H9 (cell line): ENCODE data around the gene CCNB1. TPM values are rescaled to one million over a fixed set of nuclear protein-coding genes. Genes with fewer than 3 reads are reported as not detected.

Source experiments
- DNase-seq: peaks from one replicate; pipeline ENCODE4 v3.0.0-alpha.2; 2017
- H2AFZ ChIP-seq: one replicate; pipeline ENCODE4 v1.6.1; 2013; ENCODE audit warnings: mild to moderate bottlenecking, low read length, control low read depth, moderate library complexity
- H2AK5ac ChIP-seq: 2 replicates; pipeline ENCODE4 v1.6.1; 2013; ENCODE audit warnings: low read length, control low read depth, mixed read lengths; ENCODE audit not compliant: insufficient read length
- H2BK120ac ChIP-seq: one replicate; pipeline ENCODE4 v1.6.1; 2013; ENCODE audit warnings: low read depth, mild to moderate bottlenecking, low read length, control low read depth, inconsistent platforms; ENCODE audit not compliant: poor library complexity, severe bottlenecking
- H2BK12ac ChIP-seq: 2 replicates; pipeline ENCODE4 v1.6.1; 2013; ENCODE audit warnings: low read length, control low read depth, mixed read lengths, low read depth; ENCODE audit not compliant: insufficient read length
- H2BK15ac ChIP-seq: 2 replicates; pipeline ENCODE4 v1.6.1; 2013; ENCODE audit warnings: low read depth, low read length, control low read depth
- H2BK20ac ChIP-seq: one replicate; pipeline ENCODE4 v1.6.1; 2013; ENCODE audit warnings: low read depth, mild to moderate bottlenecking, low read length, control low read depth, inconsistent platforms; ENCODE audit not compliant: poor library complexity, severe bottlenecking
- H2BK5ac ChIP-seq: 2 replicates; pipeline ENCODE4 v1.6.1; 2013; ENCODE audit warnings: low read length, control low read depth, mixed read lengths; ENCODE audit not compliant: insufficient read length
- H3K14ac ChIP-seq: 2 replicates; pipeline ENCODE4 v1.6.1; 2013; ENCODE audit warnings: low read length, control low read depth; ENCODE audit not compliant: insufficient read depth
- H3K18ac ChIP-seq: 2 replicates; pipeline ENCODE4 v1.6.1; 2013; ENCODE audit warnings: low read depth, mild to moderate bottlenecking, mixed read lengths, low read length, control low read depth; ENCODE audit not compliant: insufficient read length
- H3K23ac ChIP-seq: 2 replicates; pipeline ENCODE4 v1.6.1; 2013; ENCODE audit warnings: low read length, control low read depth, mixed read lengths, low read depth; ENCODE audit not compliant: insufficient read length
- H3K23me2 ChIP-seq: 2 replicates; pipeline ENCODE4 v1.6.1; 2013; ENCODE audit warnings: low read depth, mild to moderate bottlenecking, mixed read lengths, low read length, control low read depth; ENCODE audit not compliant: insufficient read length, poor library complexity, severe bottlenecking
- H3K27ac ChIP-seq: 2 replicates; pipeline ENCODE4 v1.5.1; 2013; ENCODE audit warnings: low read length, control low read depth, mixed read lengths, low read depth; ENCODE audit not compliant: insufficient read length
- H3K27me3 ChIP-seq: 2 replicates; pipeline ENCODE4 v1.6.1; 2013; ENCODE audit warnings: low read length, control low read depth, inconsistent platforms; ENCODE audit not compliant: insufficient read depth
- H3K4ac ChIP-seq: 2 replicates; pipeline ENCODE4 v1.6.1; 2013; ENCODE audit warnings: low read depth, mild to moderate bottlenecking, control low read depth, inconsistent platforms, low read length, moderate library complexity
- H3K4me1 ChIP-seq: 2 replicates; pipeline ENCODE4 v1.6.1; 2013; ENCODE audit warnings: low read length, control low read depth, inconsistent platforms; ENCODE audit not compliant: insufficient read depth
- H3K4me2 ChIP-seq: 2 replicates; pipeline ENCODE4 v1.6.1; 2013; ENCODE audit warnings: low read length, control low read depth, mixed read lengths; ENCODE audit not compliant: insufficient read length, insufficient read depth
- H3K56ac ChIP-seq: 2 replicates; pipeline ENCODE4 v1.6.1; 2013; ENCODE audit warnings: low read depth, mild to moderate bottlenecking, mixed read lengths, low read length, control low read depth; ENCODE audit not compliant: insufficient read length
- H3K79me1 ChIP-seq: 2 replicates; pipeline ENCODE4 v1.6.1; 2013; ENCODE audit warnings: low read depth, mild to moderate bottlenecking, moderate library complexity, low read length, control low read depth, inconsistent platforms; ENCODE audit not compliant: insufficient read depth, poor library complexity, severe bottlenecking
- H3K79me2 ChIP-seq: 2 replicates; pipeline ENCODE4 v1.6.1; 2013; ENCODE audit warnings: low read length, control low read depth, inconsistent platforms; ENCODE audit not compliant: insufficient read depth
- H3K9ac ChIP-seq: 2 replicates; pipeline ENCODE4 v1.6.1; 2013; ENCODE audit warnings: low read length, control low read depth, mixed read lengths; ENCODE audit not compliant: insufficient read length; ENCODE audit errors: extremely low read depth
- H3K9me3 ChIP-seq: one replicate; pipeline ENCODE4 v1.6.1; 2013; ENCODE audit warnings: low read depth, low read length, inconsistent platforms; ENCODE audit not compliant: control insufficient read depth
- H3T11ph ChIP-seq: one replicate; pipeline ENCODE4 v1.6.1; 2013; ENCODE audit warnings: mild to moderate bottlenecking, low read length, control low read depth, inconsistent platforms
- H4K20me1 ChIP-seq: one replicate; pipeline ENCODE4 v1.6.1; 2013; ENCODE audit not compliant: control insufficient read depth, insufficient read length, insufficient read depth
- H4K5ac ChIP-seq: 2 replicates; pipeline ENCODE4 v1.6.1; 2013; ENCODE audit warnings: low read depth, mild to moderate bottlenecking, mixed read lengths, low read length, control low read depth; ENCODE audit not compliant: insufficient read length
- H4K8ac ChIP-seq: replicated peaks from 2 replicates; pipeline ENCODE4 v1.6.1; 2013; ENCODE audit warnings: low read length, control low read depth, mixed read lengths, low read depth; ENCODE audit not compliant: insufficient read length
- H4K91ac ChIP-seq: 2 replicates; pipeline ENCODE4 v1.6.1; 2013; ENCODE audit warnings: low read depth, mild to moderate bottlenecking, moderate library complexity, mixed read lengths, low read length, control low read depth; ENCODE audit not compliant: insufficient read length
- H3K27ac Mint-ChIP-seq, 3 experiments: 2 replicates in 2 of 3; 3 replicates in 1 of 3; pipeline ENCODE4 v1.8.0; 2020 to 2021; ENCODE audit warnings: mixed read lengths in 3 of 3, mild to moderate bottlenecking in 1 of 3, moderate library complexity in 1 of 3
- H3K27me3 Mint-ChIP-seq: 2 replicates; pipeline ENCODE4 v1.8.0; 2021; ENCODE audit warnings: low read depth, mild to moderate bottlenecking, moderate library complexity, mixed read lengths
- H3K36me3 Mint-ChIP-seq, 3 experiments: 2 replicates in 2 of 3; 3 replicates in 1 of 3; pipeline ENCODE4 v1.8.0; 2020 to 2021; ENCODE audit warnings: low read depth in 3 of 3, mixed read lengths in 3 of 3; ENCODE audit not compliant: insufficient read depth in 1 of 3
- H3K4me1 Mint-ChIP-seq, 2 experiments: 2 replicates each; pipeline ENCODE4 v1.8.0; 2020; ENCODE audit warnings: mixed read lengths in 2 of 2
- H3K4me3 Mint-ChIP-seq, 2 experiments: 2 replicates in 1 of 2; 3 replicates in 1 of 2; pipeline ENCODE4 v1.8.0; 2020 to 2021; ENCODE audit warnings: mild to moderate bottlenecking in 2 of 2, mixed read lengths in 2 of 2, moderate library complexity in 1 of 2
- H3K9me3 Mint-ChIP-seq, 2 experiments: 2 replicates in 1 of 2; 3 replicates in 1 of 2; pipeline ENCODE4 v1.8.0; 2020; ENCODE audit warnings: mild to moderate bottlenecking in 2 of 2, mixed read lengths in 2 of 2, moderate library complexity in 1 of 2
- total RNA-seq: library from RNA; stranded (reverse); gene quantifications from 2 replicates; pipeline ENCODE4 v1.2.1, GENCODE V29; 2021
- TF ChIP-seq, protein P1 (sequence below): fragments of 200-600 bp; sonication (generic); conservative IDR thresholded peaks from 3 replicates; pipeline ENCODE4 v1.8.0; 2021; ENCODE audit warnings: antibody characterized with exemption, mild to moderate bottlenecking

Gene CCNB1
- total RNA-seq, 1 experiment from 2014 or later = 310 TPM

DNA sequence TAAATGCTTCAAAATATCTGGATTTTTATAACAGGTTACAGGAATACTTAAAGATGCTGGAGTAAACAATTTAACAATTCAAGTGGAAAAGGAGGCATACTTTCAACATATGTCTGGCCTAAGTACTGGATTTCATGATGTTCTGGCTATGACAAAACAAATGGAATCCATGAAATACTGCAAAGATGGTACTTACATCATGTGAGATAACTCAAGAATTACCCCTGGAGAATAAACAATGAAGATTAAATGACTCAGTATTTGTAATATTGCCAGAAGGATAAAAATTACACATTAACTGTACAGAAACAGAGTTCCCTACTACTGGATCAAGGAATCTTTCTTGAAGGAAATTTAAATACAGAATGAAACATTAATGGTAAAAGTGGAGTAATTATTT lies 37.5 kb upstream of the CCNB1 start:
- Histone ChIP-seq H2AK5ac (no peak overlapping the region), H3K4me1 (no peaks in the 10 kb centered on the region), H4K5ac (no peak overlapping the region), H3K23ac (no peak overlapping the region), H2BK20ac (no peak overlapping the region), H3T11ph (no peak overlapping the region), H2BK12ac (no peak overlapping the region), H3K56ac (no peak overlapping the region), H2BK120ac (no peak overlapping the region), H2BK5ac (no peak overlapping the region), H3K27ac (no peak overlapping the region), H4K91ac (no peak overlapping the region), H3K18ac (no peak overlapping the region), H3K4me2 (no peak overlapping the region), H3K79me2 (no peaks in the 10 kb centered on the region), H3K4ac (no peak overlapping the region), H2BK15ac (no peak overlapping the region), H3K79me1 (no peaks in the 10 kb centered on the region), H3K27me3 (no peaks in the 10 kb centered on the region), H3K9me3 (no peaks in the 10 kb centered on the region), H3K14ac (no peak overlapping the region), H3K23me2 (no peaks in the 10 kb centered on the region), H4K8ac (no peak overlapping the region), H2AFZ (no peak overlapping the region), H3K9ac (no peak overlapping the region), H4K20me1 (no peaks in the 10 kb centered on the region)
- peaks cover 12 to 38% (median 26%) of the 10 kb centered on the region in 3 experiments for H3K36me3 Mint-ChIP-seq
- no peak for DNase-seq
- no peaks in the 10 kb centered on the region for H3K27me3 Mint-ChIP-seq
- no peak overlapping the region for H3K4me3 Mint-ChIP-seq
- H3K27ac Mint-ChIP-seq = no peak overlapping the region
- TF ChIP-seq, protein P1, sequence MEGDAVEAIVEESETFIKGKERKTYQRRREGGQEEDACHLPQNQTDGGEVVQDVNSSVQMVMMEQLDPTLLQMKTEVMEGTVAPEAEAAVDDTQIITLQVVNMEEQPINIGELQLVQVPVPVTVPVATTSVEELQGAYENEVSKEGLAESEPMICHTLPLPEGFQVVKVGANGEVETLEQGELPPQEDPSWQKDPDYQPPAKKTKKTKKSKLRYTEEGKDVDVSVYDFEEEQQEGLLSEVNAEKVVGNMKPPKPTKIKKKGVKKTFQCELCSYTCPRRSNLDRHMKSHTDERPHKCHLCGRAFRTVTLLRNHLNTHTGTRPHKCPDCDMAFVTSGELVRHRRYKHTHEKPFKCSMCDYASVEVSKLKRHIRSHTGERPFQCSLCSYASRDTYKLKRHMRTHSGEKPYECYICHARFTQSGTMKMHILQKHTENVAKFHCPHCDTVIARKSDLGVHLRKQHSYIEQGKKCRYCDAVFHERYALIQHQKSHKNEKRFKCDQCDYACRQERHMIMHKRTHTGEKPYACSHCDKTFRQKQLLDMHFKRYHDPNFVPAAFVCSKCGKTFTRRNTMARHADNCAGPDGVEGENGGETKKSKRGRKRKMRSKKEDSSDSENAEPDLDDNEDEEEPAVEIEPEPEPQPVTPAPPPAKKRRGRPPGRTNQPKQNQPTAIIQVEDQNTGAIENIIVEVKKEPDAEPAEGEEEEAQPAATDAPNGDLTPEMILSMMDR = no peak
- H3K4me1 Mint-ChIP-seq = no peaks in the 10 kb centered on the region
- H3K9me3 Mint-ChIP-seq = no peaks in the 10 kb centered on the region
